Stimulated activated CD8-positive, alpha-beta memory T cell treated with anti-CD3 and anti-CD28 coated beads, Interleukin-2, amount 100 ng/mL, for 48 hours (primary cell): Measurements from ENCODE around the gene ABCA7.

Experiments
- DNase-seq, 2 donors: peaks; one replicate each; pipeline ENCODE4 v3.0.0-alpha.2; 2020; ENCODE audit warnings: low read depth in 2 of 2

Gene ABCA7

DNA sequence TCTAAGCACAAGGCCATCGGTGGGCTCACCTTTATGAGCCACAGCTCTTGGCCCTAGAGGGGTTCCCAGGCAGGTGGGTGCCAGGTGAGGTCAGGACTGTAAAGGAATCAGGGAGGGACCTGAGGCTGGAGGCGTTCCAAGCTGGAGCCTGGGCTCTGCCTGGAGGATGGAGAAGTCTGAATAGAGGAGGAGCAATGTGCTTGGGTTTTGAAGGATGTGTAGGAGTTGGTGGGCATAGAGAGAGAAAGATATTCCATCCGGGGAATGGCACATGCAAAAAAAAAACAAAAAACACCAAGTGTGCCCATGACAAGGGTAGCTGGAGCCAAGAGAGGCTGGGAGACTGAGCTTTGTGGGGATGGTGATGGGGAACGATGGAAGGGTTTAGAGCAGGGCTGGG is 37.3 kb upstream of the ABCA7 start:
- DNase-seq = no peak

DNA sequence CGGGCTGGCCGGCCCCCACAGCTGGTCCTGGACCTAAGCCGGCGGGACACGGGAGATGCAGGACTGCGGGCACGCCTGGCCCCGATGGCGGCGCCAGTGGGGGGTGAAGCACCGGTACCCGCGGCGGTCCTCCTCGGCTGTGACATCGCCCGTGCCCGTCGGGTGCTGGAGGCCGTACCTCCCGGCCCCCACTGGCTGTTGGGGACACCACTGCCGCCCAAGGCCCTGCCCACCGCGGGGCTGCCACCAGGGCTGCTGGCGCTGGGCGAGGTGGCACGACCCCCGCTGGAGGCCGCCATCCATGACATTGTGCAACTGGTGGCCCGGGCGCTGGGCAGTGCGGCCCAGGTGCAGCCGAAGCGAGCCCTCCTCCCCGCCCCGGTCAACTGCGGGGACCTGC is 36.6 kb upstream of the ABCA7 start:
- DNase-seq = no peak

DNA sequence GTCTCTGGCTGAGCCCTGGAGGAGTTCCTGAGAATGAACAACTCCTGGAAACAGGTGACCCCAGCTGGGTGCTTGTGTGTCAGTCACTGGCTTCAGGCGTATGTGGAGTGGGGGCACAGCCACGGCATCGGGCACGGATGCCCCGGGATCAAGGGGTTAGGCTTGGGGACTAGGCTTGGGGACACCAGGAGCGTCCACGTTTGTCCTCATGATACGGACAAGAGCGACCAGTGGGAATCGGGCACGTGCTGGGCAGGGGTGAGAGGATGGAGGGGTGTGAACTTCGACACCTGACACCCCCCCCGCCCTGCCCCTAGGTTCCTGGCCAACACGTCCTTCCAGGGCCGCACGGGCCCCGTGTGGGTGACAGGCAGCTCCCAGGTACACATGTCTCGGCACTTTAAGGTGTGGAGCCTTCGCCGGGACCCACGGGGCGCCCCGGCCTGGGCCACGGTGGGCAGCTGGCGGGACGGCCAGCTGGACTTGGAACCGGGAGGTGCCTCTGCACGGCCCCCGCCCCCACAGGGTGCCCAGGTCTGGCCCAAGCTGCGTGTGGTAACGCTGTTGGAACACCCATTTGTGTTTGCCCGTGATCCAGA is 35.6 kb upstream of the ABCA7 start:
- no peak for DNase-seq

DNA sequence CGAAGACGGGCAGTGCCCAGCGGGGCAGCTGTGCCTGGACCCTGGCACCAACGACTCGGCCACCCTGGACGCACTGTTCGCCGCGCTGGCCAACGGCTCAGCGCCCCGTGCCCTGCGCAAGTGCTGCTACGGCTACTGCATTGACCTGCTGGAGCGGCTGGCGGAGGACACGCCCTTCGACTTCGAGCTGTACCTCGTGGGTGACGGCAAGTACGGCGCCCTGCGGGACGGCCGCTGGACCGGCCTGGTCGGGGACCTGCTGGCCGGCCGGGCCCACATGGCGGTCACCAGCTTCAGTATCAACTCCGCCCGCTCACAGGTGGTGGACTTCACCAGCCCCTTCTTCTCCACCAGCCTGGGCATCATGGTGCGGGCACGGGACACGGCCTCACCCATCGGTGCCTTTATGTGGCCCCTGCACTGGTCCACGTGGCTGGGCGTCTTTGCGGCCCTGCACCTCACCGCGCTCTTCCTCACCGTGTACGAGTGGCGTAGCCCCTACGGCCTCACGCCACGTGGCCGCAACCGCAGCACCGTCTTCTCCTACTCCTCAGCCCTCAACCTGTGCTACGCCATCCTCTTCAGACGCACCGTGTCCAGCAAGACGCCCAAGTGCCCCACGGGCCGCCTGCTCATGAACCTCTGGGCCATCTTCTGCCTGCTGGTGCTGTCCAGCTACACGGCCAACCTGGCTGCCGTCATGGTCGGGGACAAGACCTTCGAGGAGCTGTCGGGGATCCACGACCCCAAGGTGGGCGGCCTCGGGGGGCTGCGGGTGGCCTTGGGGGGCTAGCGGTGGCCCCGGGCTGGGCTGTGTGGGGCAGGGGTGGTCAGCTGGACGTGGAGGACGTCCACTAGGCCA is 34.9 kb upstream of the ABCA7 start:
- DNase-seq = no peak

DNA sequence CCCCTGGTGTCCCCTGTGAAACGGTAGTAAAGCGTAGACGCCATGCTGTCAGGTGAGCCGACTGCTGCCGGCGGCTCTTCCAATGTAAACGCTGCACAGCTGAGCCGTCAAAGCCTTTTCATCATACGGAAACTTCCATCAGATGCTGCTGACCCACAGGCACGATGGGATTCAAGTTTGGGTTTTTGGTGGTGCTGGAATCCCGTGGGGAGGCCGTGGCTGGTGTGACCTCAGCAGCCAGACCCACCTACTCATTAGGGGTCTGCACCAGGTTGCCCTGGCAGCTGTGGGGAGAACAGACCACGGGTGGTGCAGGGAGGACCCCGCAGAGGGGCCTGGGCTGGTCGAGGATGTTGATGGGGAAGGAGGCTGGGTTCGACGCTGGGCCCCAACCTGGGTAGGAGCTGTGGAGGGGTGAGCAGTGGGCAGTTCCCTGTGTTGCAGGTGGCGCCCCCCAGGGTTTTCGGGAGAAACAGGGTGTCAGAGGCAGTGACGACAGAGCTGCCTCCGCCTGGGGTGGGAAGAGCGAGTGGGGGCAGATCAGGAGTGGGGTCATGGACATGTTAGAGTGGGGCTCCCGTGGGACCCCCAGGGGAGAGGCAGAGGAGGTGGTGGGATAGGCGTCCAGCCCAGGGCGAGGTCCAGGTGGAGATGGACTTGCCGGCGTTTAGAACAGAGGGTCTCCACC is 33.1 kb upstream of the ABCA7 start:
- DNase-seq = no peak

DNA sequence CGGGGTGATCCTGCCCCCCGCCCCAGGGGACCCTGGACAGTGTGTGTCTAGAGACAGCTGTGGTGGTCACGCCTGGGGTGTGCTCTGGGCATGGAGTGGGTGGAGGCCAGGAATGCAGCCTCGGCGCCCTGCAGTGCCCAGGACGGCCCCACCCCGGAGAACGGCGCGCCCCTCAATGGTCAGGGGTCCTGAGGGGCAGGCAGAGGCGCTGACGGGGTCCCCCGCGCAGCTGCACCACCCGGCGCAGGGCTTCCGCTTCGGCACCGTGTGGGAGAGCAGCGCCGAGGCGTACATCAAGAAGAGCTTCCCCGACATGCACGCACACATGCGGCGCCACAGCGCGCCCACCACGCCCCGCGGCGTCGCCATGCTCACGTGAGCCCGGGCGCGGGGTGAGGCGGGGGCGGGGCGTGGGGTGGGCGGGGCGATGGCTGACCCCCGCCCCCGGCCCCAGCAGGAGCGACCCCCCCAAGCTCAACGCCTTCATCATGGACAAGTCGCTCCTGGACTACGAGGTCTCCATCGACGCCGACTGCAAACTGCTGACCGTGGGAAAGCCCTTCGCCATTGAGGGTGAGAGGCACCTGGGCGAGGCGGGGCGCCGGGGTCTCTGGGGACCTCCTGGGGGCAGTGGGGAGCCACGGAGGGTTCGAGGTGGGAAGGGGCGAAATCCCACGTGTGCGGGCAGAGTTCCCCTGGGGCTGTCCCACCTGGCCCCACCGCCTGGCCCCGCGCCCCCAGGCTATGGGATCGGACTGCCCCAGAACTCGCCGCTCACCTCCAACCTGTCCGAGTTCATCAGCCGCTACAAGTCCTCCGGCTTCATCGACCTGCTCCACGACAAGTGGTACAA is 32.3 kb upstream of the ABCA7 start:
- DNase-seq = no peak

GRCh38 chr19:1008268-1009040 is 31.5 kb upstream of the ABCA7 start:
- no peak for DNase-seq

- no peak for DNase-seq
These were observed 30.6 kb upstream of the ABCA7 start for GRCh38 chr19:1009041-1009980.

GRCh38 chr19:1009981-1010538 is 29.8 kb upstream of the ABCA7 start:
- no peak for DNase-seq

DNA sequence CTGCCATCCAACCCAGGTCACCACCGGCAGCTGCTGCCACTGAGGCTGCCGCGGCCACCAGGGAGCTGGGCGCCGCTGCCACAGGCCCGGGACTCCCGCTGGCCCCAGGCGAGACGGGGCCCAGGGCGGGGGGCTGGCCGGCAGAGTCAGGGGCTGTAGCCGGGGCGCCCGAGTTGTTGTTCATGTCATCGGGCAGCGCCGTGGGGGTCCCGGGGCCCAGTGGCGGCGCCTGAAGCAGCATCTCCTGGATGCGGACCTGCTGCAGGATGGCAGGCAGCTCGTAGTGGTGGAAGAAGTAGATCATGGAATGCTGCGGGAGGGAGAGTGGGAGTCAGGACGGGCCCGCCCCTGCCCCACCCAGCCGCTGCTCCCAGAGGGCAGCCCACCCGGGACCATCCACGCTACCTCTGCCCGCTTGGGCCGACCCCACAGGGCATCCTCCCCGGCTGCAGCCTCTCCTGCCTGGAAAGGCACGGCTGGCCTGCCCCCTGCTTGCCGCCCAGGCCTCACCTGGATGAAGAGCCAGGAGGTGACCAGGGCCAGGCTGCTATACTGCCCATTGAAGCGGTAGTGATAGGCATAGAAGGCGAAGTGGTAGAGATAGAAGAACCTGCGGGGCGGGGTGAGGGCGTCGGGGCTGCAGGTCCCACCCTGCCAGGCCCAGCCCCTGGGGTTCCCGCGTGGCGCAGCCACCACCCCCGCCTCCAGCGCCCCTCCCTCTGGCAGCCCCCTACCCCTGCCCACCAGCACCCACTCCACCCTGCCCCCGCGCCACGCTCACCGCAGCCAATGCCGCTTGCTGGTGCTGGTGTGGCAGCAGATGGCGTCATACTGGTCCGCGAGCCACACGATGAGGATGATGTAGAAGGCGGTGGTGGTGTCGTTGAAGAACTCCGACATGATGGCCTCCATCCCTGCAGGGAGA is 29.1 kb upstream of the ABCA7 start:
- no peak for DNase-seq

- DNase-seq = no peak
These were observed 28.0 kb upstream of the ABCA7 start for GRCh38 chr19:1011831-1012333.

DNA sequence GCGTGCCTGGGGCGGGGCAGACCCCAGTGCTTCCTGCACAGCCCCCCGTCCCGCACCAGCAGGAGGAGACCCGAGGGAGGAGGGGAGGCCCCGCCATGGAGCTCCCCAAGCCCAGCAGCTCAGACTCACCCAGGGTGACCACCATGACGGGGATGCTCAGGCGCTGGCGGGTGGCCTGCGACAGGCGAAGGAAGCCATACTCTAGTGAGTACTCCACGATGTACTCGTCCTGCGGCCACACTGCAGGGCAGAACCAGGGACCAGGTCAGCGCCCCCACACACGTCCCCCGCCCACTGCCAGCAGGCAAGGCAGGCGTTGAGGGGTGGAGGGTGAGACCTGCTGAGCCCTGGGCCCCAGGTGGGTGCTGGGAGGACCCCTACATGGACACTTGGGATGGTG is 27.6 kb upstream of the ABCA7 start:
- no peak for DNase-seq

DNA sequence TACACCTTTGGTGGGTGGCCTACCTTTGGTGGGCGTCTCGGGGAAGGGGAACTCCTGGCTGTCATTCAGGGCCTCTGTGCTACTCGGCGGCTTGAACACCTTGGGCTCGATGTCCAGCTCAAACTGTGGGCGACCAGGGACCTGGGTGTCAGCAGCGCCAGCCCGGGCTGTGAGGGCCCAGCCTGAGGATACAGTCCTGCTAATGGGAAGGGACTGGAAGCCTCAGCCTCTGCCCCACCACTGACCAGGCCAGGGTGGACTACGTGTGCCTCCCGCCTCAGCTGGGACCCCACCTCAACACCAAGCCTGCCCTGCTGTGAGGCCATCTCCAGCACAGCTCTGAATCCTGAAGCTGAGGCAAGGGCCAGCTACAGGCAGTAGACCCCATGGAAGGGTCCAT is 26.7 kb upstream of the ABCA7 start:
- DNase-seq = no peak

- no peak for DNase-seq
These were observed 25.5 kb upstream of the ABCA7 start for GRCh38 chr19:1014161-1015060.

DNA sequence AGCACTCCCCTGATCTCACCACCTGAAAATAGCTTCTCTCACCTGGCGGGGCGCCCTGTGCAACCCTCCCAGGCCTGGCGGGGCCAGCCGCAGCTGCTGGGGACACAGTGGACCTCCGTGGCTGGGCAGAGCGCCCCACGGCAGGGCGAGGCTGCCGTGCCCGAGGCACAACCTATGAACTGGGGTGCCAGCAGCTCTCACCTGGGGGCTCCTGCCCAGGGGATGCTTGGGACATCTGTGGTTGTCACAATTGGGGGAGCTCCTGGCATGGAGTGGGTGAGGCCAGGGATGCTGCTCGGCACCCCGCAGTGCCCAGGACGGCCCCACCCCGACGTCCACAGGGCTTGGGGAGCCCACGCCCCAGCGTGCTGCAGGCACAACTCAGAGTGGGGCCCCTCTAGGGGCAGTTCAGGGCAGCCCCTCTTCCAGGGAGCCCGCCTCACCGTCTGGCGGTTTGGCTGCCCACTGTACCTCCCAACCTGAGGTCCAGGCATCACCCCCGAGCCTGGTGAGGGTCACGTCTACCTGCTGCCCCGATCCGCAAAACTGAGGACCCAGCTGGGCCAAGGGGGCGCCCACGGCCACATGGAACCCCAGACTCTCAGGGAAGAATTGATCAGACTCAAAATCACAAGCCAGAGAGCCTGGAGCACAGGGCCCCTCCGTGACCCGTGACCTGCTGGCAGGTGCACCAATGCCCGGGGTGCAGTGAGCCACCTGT is 24.7 kb upstream of the ABCA7 start:
- no peak for DNase-seq

DNA sequence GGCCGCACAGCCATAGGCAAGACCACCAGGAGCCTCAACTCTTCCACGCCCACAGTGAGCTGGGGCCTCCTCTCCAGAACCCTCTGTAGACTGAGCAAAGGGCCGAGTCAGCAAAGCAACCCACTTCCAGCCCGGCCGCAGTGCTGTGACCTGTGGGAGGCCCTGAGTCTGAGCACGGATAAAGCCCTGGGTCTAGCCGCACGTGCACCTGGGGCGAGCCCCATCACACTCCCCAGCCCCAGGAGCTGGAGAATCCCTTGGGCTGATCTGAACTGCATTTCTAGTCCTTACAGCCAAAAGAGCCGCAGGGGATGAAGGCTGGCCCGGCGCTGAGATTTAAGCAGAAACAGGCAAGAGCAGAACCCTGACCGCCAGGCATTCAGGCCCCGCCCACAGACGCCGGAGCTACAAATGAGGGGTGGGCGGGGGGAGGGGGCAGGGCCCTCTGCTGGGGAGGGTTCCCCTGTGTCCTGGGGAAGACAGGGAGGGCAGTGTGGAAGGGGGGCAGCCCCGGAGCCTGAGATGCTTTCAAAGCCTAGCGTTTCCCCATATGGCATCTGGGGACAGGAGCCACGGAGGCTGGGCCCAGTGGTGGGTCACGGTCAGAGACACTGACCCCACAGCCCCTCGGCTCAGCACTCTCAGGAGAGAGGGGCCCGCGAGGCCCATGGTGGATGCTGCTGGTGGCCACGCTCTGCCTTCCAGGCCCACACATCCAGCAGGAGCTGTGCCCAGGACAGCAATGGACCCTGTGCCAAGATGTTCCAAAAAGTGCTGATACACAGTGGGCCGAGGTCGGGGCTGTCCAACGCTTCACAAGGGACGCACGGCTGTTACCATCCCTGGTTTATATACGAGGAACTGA is 23.9 kb upstream of the ABCA7 start:
- DNase-seq = no peak
